ENCODE measurements around the gene RPA3.

DNA sequence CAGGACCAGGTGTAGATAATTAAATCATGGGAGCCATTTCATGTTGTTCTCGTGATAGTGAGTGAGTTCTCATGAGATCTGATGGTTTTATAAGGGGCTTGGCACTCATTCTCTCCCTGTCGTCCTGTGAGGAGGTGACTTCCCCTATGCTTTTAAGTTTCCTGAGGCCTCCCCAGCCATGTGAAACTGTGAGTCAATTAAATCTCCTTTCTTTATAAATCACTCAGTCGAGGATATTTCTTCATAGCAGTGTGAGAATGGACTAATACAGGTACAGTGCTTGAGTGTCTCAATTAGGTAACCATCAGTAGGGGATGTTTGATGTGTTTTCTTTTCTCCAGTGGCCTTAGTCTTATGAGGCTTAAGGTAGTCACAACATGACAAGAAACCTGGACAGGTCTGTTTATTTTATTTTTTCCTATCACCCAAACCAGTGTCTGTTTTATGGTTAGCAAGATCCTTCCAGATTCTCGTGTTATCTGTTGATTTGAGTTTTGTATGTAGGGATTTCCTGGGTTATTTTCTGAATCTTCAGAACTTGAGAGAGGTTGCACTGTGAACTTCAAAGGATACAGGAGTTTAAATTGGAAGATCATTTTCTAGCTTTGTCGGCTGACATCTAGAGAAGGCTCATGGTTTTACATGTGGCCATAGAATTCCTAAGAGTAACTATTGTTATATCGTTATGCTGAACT is 45.7 kb downstream of the RPA3 start:
- TF ChIP-seq, protein P1, sequence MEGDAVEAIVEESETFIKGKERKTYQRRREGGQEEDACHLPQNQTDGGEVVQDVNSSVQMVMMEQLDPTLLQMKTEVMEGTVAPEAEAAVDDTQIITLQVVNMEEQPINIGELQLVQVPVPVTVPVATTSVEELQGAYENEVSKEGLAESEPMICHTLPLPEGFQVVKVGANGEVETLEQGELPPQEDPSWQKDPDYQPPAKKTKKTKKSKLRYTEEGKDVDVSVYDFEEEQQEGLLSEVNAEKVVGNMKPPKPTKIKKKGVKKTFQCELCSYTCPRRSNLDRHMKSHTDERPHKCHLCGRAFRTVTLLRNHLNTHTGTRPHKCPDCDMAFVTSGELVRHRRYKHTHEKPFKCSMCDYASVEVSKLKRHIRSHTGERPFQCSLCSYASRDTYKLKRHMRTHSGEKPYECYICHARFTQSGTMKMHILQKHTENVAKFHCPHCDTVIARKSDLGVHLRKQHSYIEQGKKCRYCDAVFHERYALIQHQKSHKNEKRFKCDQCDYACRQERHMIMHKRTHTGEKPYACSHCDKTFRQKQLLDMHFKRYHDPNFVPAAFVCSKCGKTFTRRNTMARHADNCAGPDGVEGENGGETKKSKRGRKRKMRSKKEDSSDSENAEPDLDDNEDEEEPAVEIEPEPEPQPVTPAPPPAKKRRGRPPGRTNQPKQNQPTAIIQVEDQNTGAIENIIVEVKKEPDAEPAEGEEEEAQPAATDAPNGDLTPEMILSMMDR (IDR thresholded peaks at IDR 0.05) = no peak
- no peak for TF ChIP-seq POLR2AphosphoS5 (IDR thresholded peaks at IDR 0.05)
